ENCODE results near the gene GCDH.
"Not testable (repeated sequence)": the region's sequence is repeated elsewhere in the genome, so short reads cannot be mapped to it uniquely, and the experiment has no call there.

Gene GCDH

DNA sequence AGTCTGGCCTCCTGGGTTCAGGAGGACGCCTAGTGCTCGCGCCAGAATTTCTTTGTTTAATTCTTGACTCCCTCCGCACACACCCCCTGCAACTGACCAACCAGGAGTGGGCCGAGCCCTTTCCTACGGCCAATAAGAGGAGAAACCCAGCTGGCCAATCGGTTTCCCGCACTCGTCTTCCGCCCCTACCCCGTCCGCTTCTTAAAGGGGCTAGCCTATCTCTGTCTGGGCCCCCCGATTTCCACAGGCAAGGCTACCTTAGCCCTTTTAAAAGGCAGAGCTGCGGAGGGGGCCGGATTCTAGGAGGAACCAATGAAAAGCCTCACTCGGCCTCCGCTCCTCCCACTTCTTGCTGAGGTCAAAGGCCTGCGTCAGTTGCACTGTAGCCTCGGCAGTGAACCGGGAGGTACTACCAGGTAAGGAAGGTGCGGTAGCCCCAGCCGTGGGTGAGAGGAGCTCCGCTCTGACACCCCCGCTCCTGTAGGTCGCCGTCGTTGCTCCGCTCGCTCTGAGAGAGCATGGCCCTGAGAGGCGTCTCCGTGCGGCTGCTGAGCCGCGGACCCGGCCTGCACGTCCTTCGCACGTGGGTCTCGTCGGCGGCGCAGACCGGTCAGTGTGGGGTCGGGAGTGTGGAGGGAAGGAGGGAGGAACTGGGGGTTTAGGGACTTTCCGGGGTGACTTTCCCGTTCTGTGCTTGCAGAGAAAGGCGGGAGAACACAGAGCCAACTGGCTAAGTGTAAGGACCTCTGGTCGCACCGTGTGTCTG is at the start of gene GCDH:
Gene GCDH (plus strand): TSS at position 374 of the 766 bp plus-strand sequence. CDS start 145 bp downstream, at position 519.
- DNase-seq (ENCODE audit: extremely low read depth in 1 of 2, low read depth in 1 of 2): peak; percentile 89 to 96

DNA sequence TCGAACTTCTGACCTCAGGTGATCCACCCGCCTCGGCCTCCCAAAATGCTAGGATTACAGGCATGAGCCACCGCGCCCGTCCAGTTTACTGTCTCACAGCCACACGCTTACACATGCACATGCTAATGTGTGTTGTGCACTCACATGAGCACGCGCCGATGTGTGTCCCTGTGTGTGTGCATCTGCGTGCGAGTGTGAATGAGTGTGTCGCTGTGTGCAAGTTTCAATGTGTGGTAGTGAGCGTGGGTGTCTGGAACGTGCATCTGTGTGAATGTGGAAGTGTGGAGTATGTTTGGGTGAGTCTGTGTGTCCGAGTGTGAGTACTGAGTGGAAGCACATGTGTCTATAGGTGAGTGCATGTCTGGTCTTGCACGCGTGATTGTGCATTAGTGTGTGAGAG is 48.4 kb upstream of the GCDH start:
- no peak for DNase-seq (ENCODE audit: extremely low read depth in 1 of 2, low read depth in 1 of 2)

GRCh38 chr19:12843328-12843727 is 47.6 kb upstream of the GCDH start:
- no peak for DNase-seq (ENCODE audit: extremely low read depth in 1 of 2, low read depth in 1 of 2)

- DNase-seq (ENCODE audit: extremely low read depth in 1 of 2, low read depth in 1 of 2): no peak
These were observed 46.8 kb upstream of the GCDH start for GRCh38 chr19:12843999-12844732.

- not testable (repeated sequence) for DNase-seq (ENCODE audit: extremely low read depth in 1 of 2, low read depth in 1 of 2)
These were observed 44.3 kb upstream of the GCDH start for GRCh38 chr19:12846613-12847012.

- DNase-seq (ENCODE audit: extremely low read depth in 1 of 2, low read depth in 1 of 2): peak; percentile 53 to 77
These were observed 43.5 kb upstream of the GCDH start for GRCh38 chr19:12847159-12848139.

GRCh38 chr19:12856653-12857052 is 34.3 kb upstream of the GCDH start:
- no peak for DNase-seq (ENCODE audit: extremely low read depth in 1 of 2, low read depth in 1 of 2)

DNA sequence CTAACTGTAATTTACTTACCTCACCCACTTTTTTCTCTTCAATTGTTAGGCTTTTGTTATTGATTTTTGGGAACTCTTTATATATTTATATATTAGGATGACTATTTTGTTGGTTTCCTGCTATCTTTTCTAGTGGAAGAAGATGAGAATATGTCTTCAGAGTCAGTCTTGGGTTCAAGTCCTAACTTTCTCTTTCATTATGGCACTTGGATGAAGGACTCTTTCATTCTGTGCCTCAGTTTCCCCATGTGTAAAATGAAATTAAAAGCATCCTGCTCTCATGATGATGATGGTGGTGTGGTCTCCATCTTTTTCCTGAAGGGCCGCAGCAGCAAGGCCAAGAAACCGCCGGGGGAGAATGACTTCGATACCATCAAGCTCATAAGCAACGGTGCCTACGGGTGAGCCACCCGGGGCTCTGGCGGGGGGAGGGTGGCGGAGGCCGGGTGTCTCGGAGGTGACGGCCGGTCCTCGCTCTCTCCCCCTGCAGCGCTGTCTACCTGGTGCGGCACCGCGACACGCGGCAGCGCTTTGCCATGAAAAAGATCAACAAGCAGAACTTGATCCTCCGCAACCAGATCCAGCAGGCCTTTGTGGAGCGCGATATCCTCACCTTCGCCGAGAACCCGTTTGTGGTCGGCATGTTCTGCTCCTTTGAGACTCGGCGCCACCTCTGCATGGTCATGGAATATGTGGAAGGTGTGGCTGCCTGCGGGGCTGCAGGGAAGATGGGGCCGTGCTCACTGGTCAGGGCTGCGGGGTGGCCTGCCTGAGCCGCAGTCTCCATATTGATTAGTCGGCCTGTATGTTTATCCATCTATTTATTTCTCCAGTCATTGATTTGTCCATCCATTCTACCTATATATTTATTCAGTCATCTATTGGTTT is 32.7 kb upstream of the GCDH start:
- no peak for DNase-seq (ENCODE audit: extremely low read depth in 1 of 2, low read depth in 1 of 2)

- no peak for DNase-seq (ENCODE audit: extremely low read depth in 1 of 2, low read depth in 1 of 2)
These were observed 31.4 kb upstream of the GCDH start for GRCh38 chr19:12859546-12859945.

- no peak for DNase-seq (ENCODE audit: extremely low read depth in 1 of 2, low read depth in 1 of 2)
These were observed 26.8 kb upstream of the GCDH start for GRCh38 chr19:12864143-12864542.

GRCh38 chr19:12864721-12865715 is 25.9 kb upstream of the GCDH start:
- DNase-seq (ENCODE audit: extremely low read depth in 1 of 2, low read depth in 1 of 2): no peak

GRCh38 chr19:12865746-12866415 is 25.1 kb upstream of the GCDH start:
- DNase-seq (ENCODE audit: extremely low read depth in 1 of 2, low read depth in 1 of 2): no peak

GRCh38 chr19:12866416-12867119 is 24.4 kb upstream of the GCDH start:
- DNase-seq (ENCODE audit: extremely low read depth in 1 of 2, low read depth in 1 of 2): no peak

DNA sequence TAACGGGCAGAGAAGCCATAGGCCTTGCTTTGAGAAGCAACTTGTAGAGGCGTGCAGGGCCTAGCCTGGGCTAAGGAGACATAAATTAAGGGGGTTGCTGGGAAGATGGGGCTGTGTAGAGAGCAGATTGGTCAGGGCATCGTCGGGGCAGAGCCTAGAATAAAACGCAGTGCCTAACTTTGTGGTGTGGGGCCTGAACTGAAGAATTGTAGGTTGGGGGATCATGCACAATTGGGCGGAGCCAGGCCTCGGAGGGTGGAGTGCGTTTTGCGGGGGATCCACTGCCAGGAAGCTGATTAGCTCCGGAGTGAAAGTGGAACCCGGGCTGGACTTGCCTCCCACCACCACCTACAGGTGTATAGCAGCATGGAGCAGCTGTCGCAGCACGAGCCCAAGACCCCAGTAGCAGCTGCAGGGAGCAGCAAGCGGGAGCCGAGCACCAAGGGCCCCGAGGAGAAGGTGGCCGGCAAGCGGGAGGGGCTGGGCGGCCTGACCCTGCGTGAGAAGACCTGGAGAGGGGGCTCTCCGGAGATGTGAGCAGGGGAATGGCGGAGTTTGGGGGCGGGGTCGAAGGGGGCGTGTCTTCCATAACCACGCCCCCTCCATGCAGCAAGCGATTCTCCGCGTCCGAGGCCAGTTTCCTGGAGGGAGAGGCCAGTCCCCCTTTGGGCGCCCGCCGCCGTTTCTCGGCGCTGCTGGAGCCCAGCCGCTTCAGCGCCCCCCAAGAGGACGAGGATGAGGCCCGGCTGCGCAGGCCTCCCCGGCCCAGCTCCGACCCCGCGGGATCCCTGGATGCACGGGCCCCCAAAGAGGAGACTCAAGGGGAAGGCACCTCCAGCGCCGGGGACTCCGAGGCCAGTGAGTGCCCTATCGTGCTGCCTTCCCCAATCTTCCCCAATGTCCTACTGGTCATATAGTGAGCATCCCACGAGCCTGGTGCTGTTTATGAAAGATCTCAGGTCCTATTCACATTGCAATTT is 23.6 kb upstream of the GCDH start:
- DNase-seq (ENCODE audit: extremely low read depth in 1 of 2, low read depth in 1 of 2): peak in 1 of 2 donors; percentile 60

GRCh38 chr19:12868540-12869112 is 22.3 kb upstream of the GCDH start:
- no peak for DNase-seq (ENCODE audit: extremely low read depth in 1 of 2, low read depth in 1 of 2)

DNA sequence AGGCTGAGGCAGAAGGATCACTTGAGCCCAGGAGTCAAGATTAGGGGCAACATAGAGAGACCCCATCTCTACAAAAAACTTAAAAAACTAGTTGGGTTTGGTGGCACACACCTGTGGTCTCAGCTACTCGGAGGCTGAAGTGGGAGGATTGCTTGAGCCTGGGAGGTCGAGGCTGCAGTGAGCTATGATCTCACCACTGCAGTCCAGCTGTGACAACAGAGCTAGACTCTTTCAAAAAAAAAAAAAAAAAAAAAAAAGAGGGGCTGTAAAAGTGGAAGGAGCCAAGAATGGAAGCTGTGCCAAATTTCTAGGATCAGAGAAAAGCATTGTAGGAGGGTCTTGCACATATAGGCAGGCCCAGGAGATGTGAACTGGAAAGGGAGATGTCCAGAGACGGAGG is 19.3 kb upstream of the GCDH start:
- no peak for DNase-seq (ENCODE audit: extremely low read depth in 1 of 2, low read depth in 1 of 2)
